IMR-90 (cell line): Measurements from ENCODE around the gene IFT81. TPM values are rescaled to one million over a fixed set of nuclear protein-coding genes. Genes with fewer than 3 reads are reported as not detected.

Source experiments
- ATAC-seq: fragments of 200-7000 bp; cut with Tn5 transposase; 2 replicates; pipeline ENCODE4 v1.9.1; 2020; ENCODE audit warnings: low read depth, mild to moderate bottlenecking, moderate library complexity
- BruUV-seq: library from RNA; stranded (reverse); fragments of 400-500 nt; replicated peaks from 2 replicates; lab custom pipeline; 2021; lab: Mats Ljungman, UMichigan
- CTCF ChIA-PET: fragments of 300-600 bp; formaldehyde crosslinking; extraction: SDS; loops from one replicate; lab custom pipeline; 2021; ENCODE audit warnings: antibody characterized with exemption; lab: Yijun Ruan, JAX
- POLR2A ChIA-PET: fragments of 300-600 bp; sonication (Branson Sonifier 250); formaldehyde crosslinking; loops from one replicate; lab custom pipeline; 2022; ENCODE audit warnings: antibody characterized with exemption; ENCODE audit not compliant: unreplicated experiment; lab: Charles Lee
- DNase-seq: peaks from one replicate; pipeline ENCODE4 v3.0.0; 2013
- H2AFZ ChIP-seq: replicated peaks from 2 replicates; pipeline ENCODE3; 2013; ENCODE audit warnings: low read length, mild to moderate bottlenecking; ENCODE audit not compliant: poor library complexity
- H2AK5ac ChIP-seq: 2 replicates; pipeline ENCODE4 v1.6.1; 2013; ENCODE audit warnings: low read depth, low read length, inconsistent platforms
- H2AK9ac ChIP-seq: replicated peaks from 2 replicates; pipeline ENCODE3; 2013; ENCODE audit warnings: mild to moderate bottlenecking, low read depth, low read length, moderate library complexity; ENCODE audit not compliant: poor library complexity
- H2BK120ac ChIP-seq: 2 replicates; pipeline ENCODE4 v1.6.1; 2013; ENCODE audit warnings: low read depth, low read length, inconsistent platforms
- H2BK15ac ChIP-seq: 3 replicates; pipeline ENCODE4 v1.6.1; 2013; ENCODE audit warnings: low read depth, low read length, inconsistent platforms
- H2BK20ac ChIP-seq: 2 replicates; pipeline ENCODE4 v1.6.1; 2013; ENCODE audit warnings: low read depth, mild to moderate bottlenecking, inconsistent platforms, low read length, moderate library complexity
- H2BK5ac ChIP-seq: 2 replicates; pipeline ENCODE4 v1.6.1; 2013; ENCODE audit warnings: mild to moderate bottlenecking, low read depth, low read length, inconsistent platforms; ENCODE audit not compliant: poor library complexity, severe bottlenecking
- H3K14ac ChIP-seq: replicated peaks from 2 replicates; pipeline ENCODE4 v1.6.1; 2013; ENCODE audit warnings: low read depth, low read length, inconsistent platforms
- H3K18ac ChIP-seq: 2 replicates; pipeline ENCODE4 v1.6.1; 2013; ENCODE audit warnings: low read depth, low read length, control low read depth
- H3K23ac ChIP-seq: 2 replicates; pipeline ENCODE4 v1.6.1; 2013; ENCODE audit warnings: low read depth, low read length, inconsistent platforms
- H3K27ac ChIP-seq: 2 replicates; pipeline ENCODE4 v1.5.1; 2013; ENCODE audit warnings: mild to moderate bottlenecking, control low read depth, low read length; ENCODE audit not compliant: insufficient read depth
- H3K27me3 ChIP-seq: 2 replicates; pipeline ENCODE4 v1.6.1; 2013; ENCODE audit warnings: low read length; ENCODE audit not compliant: control insufficient read depth, insufficient read depth
- H3K36me3 ChIP-seq: 2 replicates; pipeline ENCODE4 v1.6.1; 2013; ENCODE audit warnings: low read length, mixed read lengths; ENCODE audit not compliant: control insufficient read depth, insufficient read depth
- H3K4ac ChIP-seq: 2 replicates; pipeline ENCODE4 v1.6.1; 2013; ENCODE audit warnings: low read depth, low read length, inconsistent platforms
- H3K4me1 ChIP-seq: 2 replicates; pipeline ENCODE4 v1.6.1; 2013; ENCODE audit warnings: low read length, mixed read lengths; ENCODE audit not compliant: control insufficient read depth, insufficient read depth
- H3K4me2 ChIP-seq: 2 replicates; pipeline ENCODE4 v1.6.1; 2013; ENCODE audit warnings: low read depth, mild to moderate bottlenecking, control low read depth, low read length, moderate library complexity
- H3K4me3 ChIP-seq: 2 replicates; pipeline ENCODE4 v1.5.1; 2013; ENCODE audit warnings: low read depth, mild to moderate bottlenecking, control low read depth, low read length, moderate library complexity; ENCODE audit not compliant: insufficient read depth
- H3K56ac ChIP-seq: 2 replicates; pipeline ENCODE4 v1.6.1; 2013; ENCODE audit warnings: low read length, inconsistent platforms; ENCODE audit not compliant: insufficient read depth; ENCODE audit errors: extremely low read depth
- H3K79me1 ChIP-seq, 2 experiments: 2 replicates each; pipeline ENCODE4 v1.6.1; 2013; ENCODE audit warnings: low read length in 2 of 2, inconsistent platforms in 1 of 2, low read depth in 1 of 2
- H3K9ac ChIP-seq: 2 replicates; pipeline ENCODE4 v1.6.1; 2013; ENCODE audit warnings: low read depth, low read length, control low read depth
- H3K9me1 ChIP-seq: 2 replicates; pipeline ENCODE4 v1.6.1; 2013; ENCODE audit warnings: low read length, inconsistent platforms; ENCODE audit not compliant: insufficient read depth
- H3K9me3 ChIP-seq: 2 replicates; pipeline ENCODE4 v1.6.1; 2013; ENCODE audit warnings: low read length; ENCODE audit not compliant: control insufficient read depth, insufficient read depth
- H4K20me1 ChIP-seq: 2 replicates; pipeline ENCODE4 v1.6.1; 2013; ENCODE audit warnings: low read length, inconsistent platforms; ENCODE audit not compliant: insufficient read depth
- H4K5ac ChIP-seq: 2 replicates; pipeline ENCODE4 v1.6.1; 2013; ENCODE audit warnings: mild to moderate bottlenecking, low read depth, low read length, control low read depth
- H4K8ac ChIP-seq, 2 experiments: 2 replicates each; pipeline ENCODE4 v1.6.1; 2013; ENCODE audit warnings: low read depth in 2 of 2, low read length in 2 of 2, control low read depth in 1 of 2, inconsistent platforms in 1 of 2
- H4K91ac ChIP-seq: 2 replicates; pipeline ENCODE4 v1.6.1; 2013; ENCODE audit warnings: low read depth, low read length, inconsistent platforms; ENCODE audit not compliant: insufficient read depth
- BHLHE40 ChIP-seq: fragments of 150-350 bp; IDR thresholded peaks from 2 replicates; pipeline ENCODE4 v1.6.1; 2016; ENCODE audit warnings: mild to moderate bottlenecking, low read depth, low read length
- CEBPB ChIP-seq: IDR thresholded peaks from 2 replicates; pipeline ENCODE4 v1.6.1; 2012; ENCODE audit warnings: low read depth, low read length, improper control_type of control experiment
- CHD1 ChIP-seq: IDR thresholded peaks from 2 replicates; pipeline ENCODE4 v1.6.1; 2012; ENCODE audit warnings: low read depth, low read length, improper control_type of control experiment
- CTCF ChIP-seq: conservative IDR thresholded peaks from 2 replicates; pipeline ENCODE4 v1.5.1; 2012; ENCODE audit warnings: mild to moderate bottlenecking, low read depth, low read length, improper control_type of control experiment
- ELK1 ChIP-seq: fragments of 150-350 bp; IDR thresholded peaks from 2 replicates; pipeline ENCODE4 v1.6.1; 2016; ENCODE audit warnings: low read depth, mild to moderate bottlenecking, low read length, moderate library complexity, borderline replicate concordance
- FOS ChIP-seq: fragments of 150-350 bp; IDR thresholded peaks from 2 replicates; pipeline ENCODE4 v1.6.1; 2016; ENCODE audit warnings: low read depth, low read length
- MAZ ChIP-seq: IDR thresholded peaks from 2 replicates; pipeline ENCODE4 v1.6.1; 2012; ENCODE audit warnings: low read depth, mild to moderate bottlenecking, low read length, improper control_type of control experiment, moderate library complexity, borderline replicate concordance
- MXI1 ChIP-seq: IDR thresholded peaks from 2 replicates; pipeline ENCODE4 v1.6.1; 2012; ENCODE audit warnings: low read depth, mild to moderate bottlenecking, low read length, moderate library complexity, borderline replicate concordance
- NFE2L2 ChIP-seq: fragments of 150-350 bp; IDR thresholded peaks from 2 replicates; pipeline ENCODE4 v1.6.1; 2016; ENCODE audit warnings: low read depth, mild to moderate bottlenecking, low read length
- POLR2A ChIP-seq: IDR thresholded peaks from 2 replicates; pipeline ENCODE4 v1.6.1; 2012; ENCODE audit warnings: mild to moderate bottlenecking, low read depth, low read length
- RAD21 ChIP-seq: IDR thresholded peaks from 2 replicates; pipeline ENCODE4 v1.6.1; 2012; ENCODE audit warnings: low read length, improper control_type of control experiment
- RCOR1 ChIP-seq: IDR thresholded peaks from 2 replicates; pipeline ENCODE4 v1.6.1; 2012; ENCODE audit warnings: mild to moderate bottlenecking, low read length, improper control_type of control experiment; ENCODE audit not compliant: insufficient replicate concordance
- RFX5 ChIP-seq: IDR thresholded peaks from 2 replicates; pipeline ENCODE4 v1.8.0; 2012; ENCODE audit warnings: low read depth, mild to moderate bottlenecking, low read length, moderate library complexity
- SMC3 ChIP-seq: fragments of 150-350 bp; IDR thresholded peaks from 2 replicates; pipeline ENCODE4 v1.6.1; 2016; ENCODE audit warnings: low read depth, mild to moderate bottlenecking, antibody characterized with exemption, low read length, moderate library complexity
- WGBS, 2 experiments: methylation state at CpG; one replicate each; pipeline versions ENCODE4 v1.1.5 to v1.1.7; 2013; ENCODE audit warnings: missing lambda C conversion rate in 2 of 2; ENCODE audit not compliant: insufficient read length in 1 of 2; ENCODE audit errors: extremely low coverage in 2 of 2; 5-methylcytosine and 5-hydroxymethylcytosine counted together
- dilution Hi-C: fragments of 300-500 bp; cut with HindIII; formaldehyde crosslinking; loops from one replicate; pipeline ENCODE4 v1.14.3; 2018; ENCODE audit warnings: low sequenced_read_pairs; ENCODE audit not compliant: unreplicated experiment
- in situ Hi-C: fragments of 300-500 bp; cut with MboI; formaldehyde crosslinking; loops from 3 replicates; pipeline ENCODE4 v1.14.3; 2019; ENCODE audit warnings: low sequenced_read_pairs, inconsistent platforms, mixed read lengths
- intact Hi-C: fragments of 100-400 bp; cut with micrococcal nuclease; formaldehyde crosslinking; loops from 2 replicates; pipeline ENCODE4 v1.10.0; 2022
- polyA plus RNA-seq, 3 experiments: library from polyadenylated mRNA; depleted of rRNA; stranded (reverse); fragments of >200 nt; gene quantifications; 2 replicates each; pipeline ENCODE4 v1.2.3, GENCODE V29; 2012; ENCODE audit warnings: low replicate concordance in 1 of 3
- total RNA-seq: library from RNA; depleted of rRNA; stranded (reverse); fragments of >200 nt; gene quantifications from 2 replicates; pipeline ENCODE4 v1.2.3, GENCODE V29; 2012

Gene IFT81
- total and polyA plus RNA-seq, 2 of the 4 experiments (the other 2 are of a cell fraction): 6.1 to 8.1 TPM

- H3K4me2 ChIP-seq: no peak overlapping the region; the same call in 1 of the 2 replicates
- H2BK120ac ChIP-seq: peak overlapping the region; percentile 61
- ChIA-PET POLR2A (no interaction called here), CTCF (no interaction called here)
- no peak for DNase-seq
- H4K91ac ChIP-seq: peak overlapping the region; percentile 39
- H4K8ac ChIP-seq: peak overlapping the region in 1 of 2 experiments; percentile 40; a peak in 1 of 4 replicates
- peak overlapping the region; percentile 60 for H2AK9ac ChIP-seq
- peak overlapping the region; percentile 85 for H2BK20ac ChIP-seq
- TF ChIP-seq FOS (no peak), CHD1 (no peak), SMC3 (no peak), MAZ (no peak), RAD21 (no peak), RFX5 (no peak), RCOR1 (no peak), NFE2L2 (no peak), CEBPB (no peak), ELK1 (no peak), BHLHE40 (no peak), MXI1 (no peak), CTCF (no peak), POLR2A (no peak)
- H2AK5ac ChIP-seq: peak overlapping the region; percentile 79
- H3K79me1 ChIP-seq: 0 out of 4 replicates have a peak, but pooled peaks cover 0 to 4% of the 10 kb centered on the region in 2 experiments
- H3K4ac ChIP-seq: peak overlapping the region; percentile 76
- peak overlapping the region; percentile 53; the same call in 1 of the 3 replicates for H2BK15ac ChIP-seq
- intact Hi-C loops: no loop called here
- H4K20me1 ChIP-seq: no peaks in the 10 kb centered on the region
- H3K36me3 ChIP-seq: 0 out of 2 replicates have a peak, but pooled peaks cover 3% of the 10 kb centered on the region
- 0 out of 2 replicates have a peak overlapping the region, but pooled peaks have one; percentile 16 for H3K14ac ChIP-seq
- peak overlapping the region; percentile 67 for H2AFZ ChIP-seq
- no peak overlapping the region for H2BK5ac ChIP-seq
- H3K56ac ChIP-seq: no peak overlapping the region
- in situ Hi-C loops: no loop called here
- no peak overlapping the region for H3K18ac ChIP-seq
- peaks cover 26% of the 10 kb centered on the region for H3K9me1 ChIP-seq
- H3K23ac ChIP-seq: no peak overlapping the region
- peaks cover 27% of the 10 kb centered on the region; the same call in 1 of the 2 replicates for H3K4me1 ChIP-seq
- H4K5ac ChIP-seq: 0 out of 2 replicates have a peak overlapping the region, but pooled peaks have one; percentile 5
- dilution Hi-C loops: no loop called here
- no peaks in the 10 kb centered on the region for H3K9me3 ChIP-seq
- H3K4me3 ChIP-seq: no peak overlapping the region
- no peak for ATAC-seq
- H3K27ac ChIP-seq: no peak overlapping the region
- no peaks in the 10 kb centered on the region for H3K27me3 ChIP-seq
- no TSS peak for BruUV-seq
- H3K9ac ChIP-seq: no peak overlapping the region
- WGBS, 2 experiments: 61% methylated on average over 3 of the region's 14 CpGs; no CpG with 5 or more reads in 1 of the 2 experiments
Measured at GRCh38 chr12:110247340-110248095, 123.4 kb downstream of the IFT81 start.
